DMS53 treated with DMSO at 0.1 percent for 48 hours (cell line): Measurements from ENCODE around the gene COL23A1.

Experiments used
- DNase-seq: peaks from one replicate; lab custom pipeline; 2025; ENCODE audit not compliant: unreplicated experiment; lab: John Stamatoyannopoulos, UW

COL23A1 gene

DNA sequence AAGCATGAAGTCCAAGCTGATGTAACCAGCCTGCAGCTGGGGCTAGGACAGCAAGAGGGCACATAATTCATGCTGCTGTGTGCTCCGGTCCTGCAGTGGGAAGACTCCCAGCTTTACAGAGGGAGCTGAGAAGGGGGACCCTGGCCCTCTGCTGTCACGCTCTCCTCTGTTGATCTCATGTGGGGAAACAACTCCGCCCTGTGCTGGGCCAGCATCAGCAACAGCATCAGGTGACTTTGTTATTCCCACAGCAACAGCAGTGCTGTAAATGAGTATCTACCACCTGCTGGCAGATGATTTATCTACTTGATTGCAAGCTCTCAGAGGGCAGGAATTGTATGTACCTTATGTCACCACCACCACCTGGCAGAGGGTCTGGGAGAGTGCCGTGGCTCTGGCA lies 176.2 kb downstream of the COL23A1 start:
- no peak for DNase-seq

DNA sequence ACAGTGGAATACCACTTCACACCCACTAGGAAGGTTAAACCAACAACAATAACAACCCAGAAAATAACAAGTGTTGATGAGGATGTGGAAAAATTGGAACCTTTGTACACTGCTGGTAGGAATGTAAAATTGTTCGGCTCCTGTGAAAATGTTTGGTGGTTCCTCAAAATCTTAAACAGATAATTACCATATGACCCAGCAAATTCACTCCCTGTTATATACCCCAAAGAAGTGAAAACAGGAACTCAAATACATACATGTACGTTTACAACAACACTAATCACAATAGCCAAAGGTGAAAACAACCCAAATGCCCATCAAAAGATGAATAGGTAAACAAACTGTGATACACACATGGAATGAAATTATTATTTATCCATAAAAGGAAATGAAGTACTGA lies 179.1 kb downstream of the COL23A1 start:
- no peak for DNase-seq

DNA sequence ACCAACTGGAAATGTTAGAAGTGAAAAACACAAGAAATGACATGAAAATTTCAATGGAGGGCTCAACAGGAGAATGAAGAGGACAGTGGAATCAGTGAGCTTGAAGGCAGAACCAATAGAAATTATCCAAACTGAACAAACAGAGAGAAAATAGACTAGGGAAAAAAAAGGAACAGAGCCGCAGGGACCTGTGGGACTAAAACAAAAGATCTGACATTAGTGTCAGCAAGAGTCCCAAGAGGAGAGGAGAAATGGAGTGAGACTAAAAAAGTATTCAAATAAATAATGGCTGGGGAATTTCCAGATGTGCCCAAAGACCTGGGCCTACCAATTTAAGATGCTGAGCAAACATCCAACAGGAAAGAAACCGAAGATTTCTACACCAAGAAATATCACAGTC lies 182.5 kb downstream of the COL23A1 start:
- DNase-seq: no peak

DNA sequence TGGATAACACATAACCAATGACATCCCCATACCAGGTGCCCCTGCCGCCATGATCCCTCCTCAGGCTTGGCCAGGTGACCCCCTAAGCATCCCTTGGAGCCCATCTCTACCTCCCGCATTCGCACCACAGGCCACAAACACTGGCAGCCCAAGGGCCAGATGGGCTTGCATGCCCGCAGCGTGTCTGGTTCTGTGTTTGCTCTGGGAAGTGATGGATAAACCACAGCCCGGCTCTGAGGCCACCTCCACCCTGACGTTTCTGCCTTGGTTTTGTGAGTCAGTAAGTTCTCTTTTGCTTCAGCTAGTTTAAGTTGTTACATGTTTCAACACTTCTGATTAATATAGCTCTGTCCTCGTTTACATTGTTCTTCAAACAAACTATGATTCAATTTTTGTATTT lies 185.2 kb downstream of the COL23A1 start:
- no peak for DNase-seq

DNA sequence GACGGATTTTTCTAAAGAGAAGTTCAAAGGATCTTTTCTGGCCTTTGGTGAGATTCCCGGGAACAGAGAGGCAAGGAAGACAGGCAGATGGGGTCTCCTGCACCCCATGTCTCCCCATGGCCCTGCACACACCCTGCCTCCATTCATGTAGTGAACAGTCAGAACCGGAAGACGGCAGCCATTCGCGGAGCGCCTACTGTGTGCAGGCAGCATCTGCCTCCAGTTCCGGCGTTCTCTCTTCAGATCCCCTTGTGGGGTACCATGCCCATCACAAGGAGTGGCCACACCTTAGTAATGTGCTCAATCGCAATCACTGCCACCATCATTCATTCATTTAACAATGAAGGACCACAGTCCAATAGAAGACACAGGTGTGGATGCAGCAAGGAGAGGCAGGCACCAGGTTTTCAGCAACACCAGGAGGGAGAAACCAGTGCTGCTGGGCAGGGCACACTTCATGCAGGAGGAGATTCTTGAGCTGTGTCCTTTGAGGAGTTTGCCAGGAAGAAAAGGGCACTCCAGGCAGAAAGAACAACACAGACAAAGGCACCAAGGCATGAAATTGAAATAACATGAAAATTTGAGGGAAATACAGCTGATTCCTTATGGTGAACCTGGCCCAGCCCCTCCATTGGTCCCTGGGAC lies 186.1 kb downstream of the COL23A1 start:
- no peak for DNase-seq

DNA sequence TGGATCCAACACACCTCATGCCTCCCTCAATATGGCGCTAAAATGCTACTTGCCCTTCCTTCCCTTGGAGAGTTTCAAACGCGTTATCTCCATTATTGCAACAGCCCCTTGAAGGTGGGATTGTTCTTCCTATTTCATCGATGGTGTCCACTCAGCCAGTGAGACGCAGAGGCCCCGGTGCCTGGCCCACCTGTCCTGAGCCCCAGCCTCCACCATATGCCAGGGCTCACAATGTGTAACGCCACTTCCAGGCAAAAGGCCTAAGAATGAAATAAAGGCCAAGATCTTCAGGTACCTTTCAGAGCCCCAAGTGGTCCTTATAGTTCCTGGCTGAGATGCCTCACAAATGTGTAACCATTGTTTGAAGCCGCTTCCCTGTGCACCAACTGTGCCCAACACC lies 186.8 kb downstream of the COL23A1 start:
- DNase-seq: no peak

DNA sequence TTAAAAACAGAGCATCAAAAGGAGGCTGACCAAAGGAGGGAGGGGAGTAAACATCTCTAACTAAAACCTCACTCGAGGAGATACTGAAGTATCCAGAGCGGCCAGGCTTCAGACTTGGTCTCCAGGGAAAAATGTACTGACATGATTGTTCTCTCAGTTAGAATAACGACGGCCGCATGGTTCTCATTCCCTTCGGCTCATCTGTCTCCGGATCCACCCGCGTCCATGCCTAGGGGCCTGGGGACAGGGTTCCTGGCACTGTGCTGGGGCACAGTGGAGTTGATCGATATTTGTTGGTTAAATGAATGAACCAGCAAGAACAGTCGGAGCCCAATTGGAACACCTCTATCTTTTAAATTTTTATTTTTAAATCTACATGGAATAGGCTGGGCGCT lies 190.5 kb downstream of the COL23A1 start:
- DNase-seq: no peak

DNA sequence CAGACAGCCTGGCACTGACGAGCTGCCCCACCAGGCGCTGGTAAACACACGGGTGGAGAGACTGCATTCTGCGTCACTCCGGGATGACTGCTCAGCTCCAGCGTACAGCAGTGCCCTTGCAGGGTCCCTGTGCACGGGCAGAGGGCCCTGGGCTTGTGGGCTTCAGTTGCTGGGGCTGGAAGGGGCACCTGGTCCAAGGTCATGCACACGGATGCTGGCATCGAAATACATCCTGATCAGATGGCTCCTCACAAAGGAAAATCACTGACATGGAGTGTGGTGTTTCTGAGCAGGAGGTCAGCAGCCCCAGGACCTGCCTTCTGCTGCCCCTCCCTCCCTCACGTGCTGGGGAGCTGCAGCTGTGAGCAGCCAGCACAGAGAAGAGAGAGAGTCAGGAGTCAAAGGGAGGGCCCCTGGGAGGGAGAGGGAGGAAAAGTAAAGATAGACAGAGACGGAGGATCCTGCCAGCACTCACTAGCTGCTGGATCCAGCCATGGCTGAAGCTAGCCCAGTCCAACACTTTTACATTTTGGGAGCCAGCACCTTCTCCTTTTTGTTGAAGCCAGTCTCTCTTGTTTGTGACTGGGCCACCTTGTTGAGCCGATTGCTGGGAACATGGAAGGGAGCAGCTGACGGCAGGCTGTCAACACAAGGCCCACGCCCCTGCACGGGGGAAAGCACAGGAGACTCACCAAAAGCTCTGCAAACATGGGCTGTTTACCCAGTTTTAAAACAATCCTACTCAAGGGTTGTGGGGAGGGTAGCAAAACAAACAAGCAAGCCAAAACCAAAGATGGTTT lies 191.1 kb downstream of the COL23A1 start:
- DNase-seq: no peak

DNA sequence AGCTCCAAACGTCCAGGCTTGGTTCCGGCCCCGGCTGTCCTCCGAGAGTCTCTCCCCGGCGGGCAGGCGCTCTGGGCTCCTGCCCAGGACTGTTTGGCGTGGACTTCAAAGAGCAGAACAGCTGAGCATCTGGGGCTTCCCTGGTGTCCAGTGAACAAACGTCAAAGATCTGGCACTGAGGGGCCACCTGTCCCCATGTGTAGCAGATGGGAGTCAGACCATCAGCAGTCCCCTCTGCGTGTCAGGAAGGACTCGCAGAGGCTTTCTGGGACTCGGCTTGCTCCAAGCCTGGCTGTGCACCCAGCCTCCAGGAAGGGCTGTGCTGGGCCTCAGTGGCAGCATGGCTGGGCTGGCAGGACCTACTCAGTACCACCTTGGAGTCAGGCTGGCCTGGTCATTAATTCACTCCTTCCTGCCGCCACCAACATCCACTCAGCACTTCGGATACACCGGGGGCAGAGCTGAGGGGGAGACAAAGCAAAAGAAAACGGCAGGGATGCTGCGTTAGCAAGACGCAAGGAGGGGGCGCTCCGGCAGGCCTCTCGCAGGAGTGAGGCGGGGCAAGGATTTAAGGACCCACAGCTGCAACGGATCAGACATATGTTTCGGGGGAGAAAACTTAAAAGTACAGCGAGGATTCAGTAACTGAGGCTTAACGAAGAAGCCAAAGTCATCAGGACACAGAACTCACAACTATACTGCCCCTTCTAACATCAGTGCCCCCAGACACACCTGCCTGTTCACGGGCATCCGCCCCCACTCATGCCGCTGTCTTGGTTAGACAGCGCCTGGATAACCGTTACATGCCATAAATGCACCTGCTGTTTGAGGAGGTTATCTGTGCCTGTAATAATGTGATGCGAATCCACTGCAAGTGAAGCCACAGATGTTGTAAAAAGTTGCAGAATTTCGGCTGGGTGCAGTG lies 193.1 kb downstream of the COL23A1 start:
- DNase-seq: no peak

DNA sequence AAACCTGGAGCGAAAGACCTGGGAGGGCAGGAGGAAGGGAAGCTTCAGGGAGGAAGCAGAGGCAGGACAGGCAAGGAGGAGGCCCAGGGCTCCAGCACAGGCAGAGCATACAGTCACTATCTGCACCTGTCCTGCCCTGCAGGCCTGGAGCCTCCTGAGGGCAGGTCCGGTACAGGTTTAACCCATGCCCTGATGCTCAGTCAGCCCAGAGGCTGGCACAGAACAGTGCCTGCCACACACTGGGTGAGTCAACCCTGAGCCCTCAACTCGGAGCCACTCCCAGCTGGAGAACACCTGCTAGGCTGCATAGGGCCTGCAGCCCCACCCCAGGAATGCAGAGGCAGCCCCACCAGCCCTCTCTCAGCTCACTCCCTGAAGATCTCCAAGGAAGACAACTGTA lies 196.1 kb downstream of the COL23A1 start:
- no peak for DNase-seq

DNA sequence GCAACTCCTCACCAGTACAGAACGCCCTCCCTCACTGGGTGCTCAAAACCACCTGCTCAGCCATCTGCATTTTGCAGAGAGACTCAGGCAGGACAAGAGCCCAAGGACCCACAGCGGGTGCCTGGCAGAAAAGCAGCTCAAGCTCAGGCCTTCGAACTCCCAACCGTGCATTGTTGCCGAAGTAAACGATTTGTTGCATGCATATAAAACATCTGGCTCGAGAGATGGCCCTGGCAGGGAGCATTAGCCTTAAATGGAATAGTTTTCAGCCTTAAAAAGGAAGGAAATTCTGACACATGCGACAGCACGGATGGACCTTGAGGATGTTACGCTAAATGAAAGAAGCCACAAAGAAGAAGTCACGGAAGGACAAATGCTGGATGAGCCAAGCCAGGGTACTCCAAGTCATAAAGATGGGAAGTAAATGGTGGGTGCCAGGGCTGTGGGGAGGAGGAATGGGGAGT lies 197.2 kb downstream of the COL23A1 start:
- DNase-seq: no peak

DNA sequence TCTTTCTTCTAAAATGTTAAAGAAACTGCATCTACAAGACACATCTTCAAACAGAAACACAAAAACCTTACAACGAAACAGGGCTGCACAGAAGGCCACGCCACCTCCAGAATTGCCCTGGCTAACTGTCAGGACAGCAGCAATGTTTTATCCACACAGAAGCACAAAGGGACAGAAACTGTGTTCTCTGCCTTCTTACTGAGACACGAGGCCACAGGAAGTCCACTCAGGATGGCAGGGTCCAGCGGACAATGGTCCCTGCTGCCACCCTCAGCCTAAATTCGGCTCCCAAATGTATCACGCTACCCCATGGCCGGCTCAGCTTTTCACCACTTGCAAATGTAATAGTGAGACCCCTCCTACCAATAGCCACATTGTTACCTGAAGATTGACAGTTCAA lies 197.8 kb downstream of the COL23A1 start:
- DNase-seq: no peak

DNA sequence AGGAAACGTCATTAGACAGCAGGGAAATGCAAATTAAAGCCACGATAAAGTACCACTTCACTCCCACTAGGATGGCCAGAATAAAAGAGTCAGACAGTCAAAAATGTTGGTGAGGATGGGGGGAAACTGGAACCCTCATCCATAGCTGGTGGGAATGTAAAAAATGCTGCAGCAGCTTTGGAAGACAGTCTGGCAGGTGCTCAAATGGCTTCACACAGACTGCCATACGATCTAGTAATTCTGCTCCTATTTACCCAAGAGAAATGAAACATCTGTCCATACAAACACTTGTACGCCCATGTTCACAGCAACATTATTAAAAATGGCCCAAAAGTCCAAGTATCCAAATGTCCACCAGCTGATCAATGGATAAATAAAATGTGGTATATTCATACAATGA lies 198.7 kb downstream of the COL23A1 start:
- no peak for DNase-seq

DNA sequence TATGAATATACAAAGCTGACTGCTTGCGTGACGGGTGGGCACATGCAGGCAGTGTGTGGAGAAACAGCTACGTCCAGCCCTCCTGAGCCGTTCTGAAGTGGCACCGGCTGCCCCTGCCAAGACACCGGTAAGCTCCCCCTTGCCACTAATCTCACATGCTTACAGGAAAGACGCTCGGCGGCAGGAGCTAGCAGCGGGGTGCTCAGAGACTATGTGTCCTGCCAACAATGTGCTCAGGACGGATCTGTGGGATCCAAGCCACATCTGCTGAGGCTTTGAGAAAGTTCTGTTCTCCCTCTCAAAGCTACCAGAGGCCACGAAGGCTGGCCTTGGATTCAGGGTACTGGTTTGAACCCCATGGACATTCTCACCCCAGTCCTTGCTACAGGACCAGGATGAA lies 200.4 kb downstream of the COL23A1 start:
- DNase-seq: no peak

DNA sequence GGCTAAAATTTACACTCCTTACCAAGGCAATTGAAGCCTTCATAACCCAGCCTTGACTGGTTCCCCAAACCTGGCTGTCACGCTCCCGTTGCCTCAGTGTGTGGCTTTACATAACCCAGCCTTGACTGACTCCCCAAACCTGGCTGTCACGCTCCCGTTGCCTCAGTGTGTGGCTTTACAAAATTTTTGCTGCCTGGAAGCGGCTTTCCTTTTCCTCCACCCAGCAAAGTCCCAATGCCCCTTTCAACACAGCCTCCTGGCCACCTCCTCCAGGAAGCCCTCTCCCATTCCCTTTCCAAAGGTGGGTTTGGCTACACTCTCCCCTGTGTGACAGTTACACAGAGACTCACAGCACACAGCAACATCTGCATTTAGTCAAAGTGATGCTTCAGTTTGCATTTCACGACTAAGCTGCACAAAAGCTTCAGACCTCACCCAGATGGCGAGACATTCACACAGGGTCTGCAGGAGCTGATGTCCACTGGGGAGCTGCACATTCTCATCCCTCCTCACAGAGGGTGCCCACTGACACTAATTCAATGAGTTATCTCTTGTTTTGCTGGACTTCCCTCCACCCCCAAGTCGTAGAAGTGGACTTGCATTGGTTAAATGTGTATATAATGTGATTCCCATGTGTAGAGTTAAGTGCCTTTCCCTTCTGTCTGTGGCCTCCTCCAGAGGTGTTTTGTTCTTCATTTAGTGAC lies 201.0 kb downstream of the COL23A1 start:
- no peak for DNase-seq

DNA sequence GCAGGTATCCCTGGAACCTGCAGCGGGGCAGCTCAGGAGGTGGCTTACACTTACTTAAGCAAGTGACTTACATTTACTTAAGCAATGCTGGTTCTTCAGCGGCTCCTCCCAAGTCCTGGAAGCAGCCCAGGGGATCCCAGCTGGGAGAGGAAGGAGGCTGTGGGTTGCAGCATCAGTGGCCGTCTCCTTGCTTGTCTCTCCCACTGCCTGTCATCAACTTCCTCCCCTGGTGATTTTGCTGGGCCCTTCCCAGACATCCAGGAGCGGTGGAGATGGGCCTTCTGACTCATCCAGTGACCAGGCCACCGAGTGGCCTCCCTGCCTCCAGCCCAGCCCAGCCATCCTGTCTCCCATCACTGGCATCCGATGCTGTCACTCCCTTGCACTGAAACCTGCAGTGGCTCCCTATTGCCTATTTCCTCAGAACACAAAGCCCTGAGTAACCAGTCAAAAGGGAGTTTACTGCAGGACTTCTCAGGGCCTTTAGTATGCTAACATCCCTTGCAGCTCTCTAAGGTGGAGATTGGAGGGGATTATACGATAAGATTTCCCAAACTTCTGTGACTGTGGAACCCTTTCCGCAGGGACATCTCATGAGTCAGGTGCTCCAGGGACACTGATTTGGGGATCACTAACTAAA lies 201.7 kb downstream of the COL23A1 start:
- DNase-seq: no peak

DNA sequence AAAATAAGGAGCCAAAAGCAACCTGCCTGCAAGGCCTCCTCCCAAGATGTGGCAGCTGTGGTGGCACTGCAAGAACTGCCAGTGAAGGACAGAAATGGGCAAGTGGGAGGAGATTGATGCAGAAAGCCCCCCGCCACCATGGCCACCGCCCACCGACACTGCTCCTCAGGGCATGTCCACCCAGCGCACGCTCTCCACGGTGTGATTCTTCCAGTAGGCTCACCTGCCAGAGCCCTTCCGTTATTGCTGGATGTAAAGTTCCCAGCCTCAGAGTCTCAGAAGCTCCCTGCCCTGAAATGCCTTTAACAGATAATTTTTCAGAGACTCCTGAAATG lies 202.4 kb downstream of the COL23A1 start:
- no peak for DNase-seq

DNA sequence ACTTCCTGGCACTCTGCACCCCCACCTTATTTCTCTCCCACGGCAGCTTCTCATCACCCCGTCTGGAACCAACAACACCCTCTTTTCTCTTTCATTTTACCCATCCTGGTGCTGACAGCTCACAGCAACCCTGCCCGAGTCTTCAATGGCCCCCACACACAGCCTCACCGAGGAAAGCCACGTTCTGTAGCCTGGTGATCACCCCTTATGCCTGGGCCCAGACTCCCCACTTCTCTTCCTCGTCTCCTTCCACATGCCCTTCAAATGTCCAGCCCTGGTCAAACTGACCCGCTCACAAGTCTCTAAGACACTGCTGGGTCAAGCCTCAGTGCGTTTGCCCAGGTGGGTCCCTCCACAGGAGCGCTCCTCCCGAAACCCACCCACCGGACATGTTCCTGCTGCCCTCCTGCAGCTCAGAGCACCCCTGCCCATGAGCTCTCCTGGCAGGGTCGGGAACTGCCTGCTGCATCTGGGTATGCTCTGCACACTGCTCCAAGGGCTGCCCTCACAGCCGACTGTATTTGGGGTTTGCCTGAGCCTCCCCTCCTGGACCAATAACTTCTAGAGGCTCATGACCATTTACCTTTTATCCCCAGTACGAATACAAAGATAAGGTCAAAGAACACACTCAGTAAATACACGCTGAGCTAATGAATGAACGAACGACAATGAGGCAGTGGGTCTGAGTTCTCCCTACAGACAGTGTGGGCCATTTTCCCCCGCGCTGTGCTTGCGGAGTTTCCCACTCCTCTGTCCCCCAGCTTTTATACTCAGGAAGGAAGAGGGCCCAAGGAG lies 202.9 kb downstream of the COL23A1 start:
- no peak for DNase-seq

DNA sequence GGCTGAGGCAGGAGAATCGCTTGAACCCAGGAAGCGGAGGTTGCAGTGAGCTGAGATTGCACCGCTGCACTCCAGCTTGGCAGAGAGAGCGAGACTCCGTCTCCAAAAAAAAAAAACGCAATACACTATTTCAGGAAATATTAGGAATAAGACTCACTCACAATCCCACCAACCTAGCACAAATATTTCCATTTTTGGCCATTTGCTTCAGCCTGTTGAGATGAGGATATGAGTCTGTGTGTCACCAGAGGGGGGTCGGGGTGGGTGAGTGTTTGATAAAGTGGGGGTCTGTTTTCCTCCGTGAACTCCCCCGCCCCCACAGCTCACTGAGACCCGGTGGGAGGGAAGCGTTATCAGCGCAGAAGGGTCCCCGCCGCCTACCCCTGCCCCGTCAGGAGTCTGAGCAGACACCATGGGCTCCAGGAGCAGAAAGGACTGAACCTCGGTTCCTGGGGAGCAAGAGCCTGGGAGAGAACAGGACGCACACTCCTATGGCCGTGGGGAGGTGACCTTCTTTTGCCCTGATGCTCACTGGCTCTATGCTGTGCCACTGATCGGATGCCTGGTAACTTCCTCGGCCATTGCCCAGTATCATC lies 203.8 kb downstream of the COL23A1 start:
- no peak for DNase-seq

DNA sequence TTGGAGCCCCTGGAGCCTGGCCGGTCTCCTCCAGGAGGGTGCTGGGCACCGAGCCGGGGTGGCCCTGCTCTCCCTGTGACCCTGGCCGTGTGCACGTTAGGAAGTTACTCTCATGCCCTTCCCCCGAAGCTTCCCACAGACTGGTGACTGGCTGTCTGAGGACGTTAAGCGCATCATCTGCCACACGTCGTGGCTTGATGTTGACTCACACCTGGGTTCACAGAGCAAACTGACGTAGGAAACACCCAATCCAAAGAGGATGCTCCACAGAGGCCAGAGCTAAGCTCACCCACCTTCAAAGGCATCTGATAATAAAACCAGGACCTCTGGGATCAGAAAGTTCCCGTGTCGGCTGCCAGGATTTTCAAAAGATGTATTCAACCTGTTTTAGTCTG lies 204.7 kb downstream of the COL23A1 start:
- DNase-seq: no peak
